Endothelial cell of umbilical vein (primary cell): Measurements from ENCODE around the gene RASGRF1. TPM values are rescaled to one million over a fixed set of nuclear protein-coding genes. Genes with fewer than 3 reads are reported as not detected.

Experiments used
- BruUV-seq: library from RNA; stranded (reverse); fragments of 400-500 nt; replicated peaks from 2 replicates; lab custom pipeline; 2021; lab: Mats Ljungman, UMichigan
- CTCF ChIA-PET: fragments of 300-600, 350-600 bp; sonication (Branson Sonifier 250); formaldehyde crosslinking; loops from one replicate; lab custom pipeline; 2021; ENCODE audit warnings: antibody characterized with exemption, inconsistent platforms; lab: Charles Lee
- POLR2A ChIA-PET: fragments of 300-600, 350-600 bp; sonication (Branson Sonifier 250); formaldehyde crosslinking; loops from one replicate; lab custom pipeline; 2021; ENCODE audit warnings: antibody characterized with exemption, inconsistent platforms; lab: Charles Lee
- DNase-seq: peaks from one replicate; pipeline ENCODE4 v3.0.0-alpha.2; 2011; ENCODE audit warnings: low read depth, low spot score
- FAIRE-seq: peaks from 2 replicates; lab custom pipeline; 2011; peaks lifted over from hg19 to GRCh38; lab: Jason Lieb, UNC
- H2AFZ ChIP-seq: 2 replicates; pipeline ENCODE4 v1.6.0; 2012; ENCODE audit warnings: low read depth, low read length, control low read depth, inconsistent platforms
- H3K27ac ChIP-seq: 2 replicates; pipeline ENCODE4 v1.5.1; 2011; ENCODE audit warnings: low read depth, mild to moderate bottlenecking, control low read depth, low read length, moderate library complexity; ENCODE audit not compliant: insufficient read depth
- H3K27me3 ChIP-seq, 2 experiments: 2 replicates each; pipeline versions ENCODE4 v1.6.0 to v1.6.1; 2011; ENCODE audit warnings: low read length in 2 of 2, mixed read lengths in 1 of 2; ENCODE audit not compliant: control insufficient read depth in 2 of 2, insufficient read depth in 2 of 2
- H3K36me3 ChIP-seq, 2 experiments: 2 replicates in 1 of 2; 3 replicates in 1 of 2; pipeline ENCODE4 v1.5.1; 2011; ENCODE audit warnings: low read length in 2 of 2, mild to moderate bottlenecking in 1 of 2, moderate library complexity in 1 of 2; ENCODE audit not compliant: control insufficient read depth in 2 of 2, insufficient read depth in 2 of 2; ENCODE audit errors: extremely low read depth in 1 of 2
- H3K4me1 ChIP-seq: 3 replicates; pipeline ENCODE4 v1.5.1; 2011; ENCODE audit warnings: mild to moderate bottlenecking, low read length; ENCODE audit not compliant: control insufficient read depth, insufficient read depth; ENCODE audit errors: extremely low read depth
- H3K4me2 ChIP-seq: 2 replicates; pipeline ENCODE4 v1.6.1; 2011; ENCODE audit warnings: low read length, control low read depth, mixed read lengths; ENCODE audit not compliant: insufficient read depth
- H3K4me3 ChIP-seq, 3 experiments: fragments of 200-600 bp in 1 of 3; sonication (generic), shearing (Covaris generic) in 1 of 3; replicated peaks in 1 of 3; 2 replicates each; pipeline ENCODE4 v1.5.1; 2011 to 2016; ENCODE audit warnings: control low read depth in 3 of 3, low read length in 3 of 3, mild to moderate bottlenecking in 2 of 3, inconsistent platforms in 1 of 3, low read depth in 1 of 3, moderate library complexity in 1 of 3; ENCODE audit not compliant: insufficient read depth in 1 of 3
- H3K79me2 ChIP-seq: 2 replicates; pipeline ENCODE4 v1.6.0; 2012; ENCODE audit warnings: low read length, inconsistent platforms; ENCODE audit not compliant: control insufficient read depth, insufficient read depth
- H3K9ac ChIP-seq: replicated peaks from 2 replicates; pipeline ENCODE3; 2011; ENCODE audit warnings: low read length, control low read depth; ENCODE audit not compliant: insufficient read depth; ENCODE audit errors: extremely low read depth
- H3K9me1 ChIP-seq: replicated peaks from 3 replicates; pipeline ENCODE4 v1.6.0; 2011; ENCODE audit warnings: mild to moderate bottlenecking, low read length; ENCODE audit not compliant: control insufficient read depth, insufficient read depth; ENCODE audit errors: extremely low read depth
- H3K9me3 ChIP-seq: replicated peaks from 2 replicates; pipeline ENCODE4 v1.5.1; 2012; ENCODE audit warnings: low read length, inconsistent platforms; ENCODE audit not compliant: control insufficient read depth, insufficient read depth
- H4K20me1 ChIP-seq: replicated peaks from 2 replicates; pipeline ENCODE3; 2011; ENCODE audit warnings: mild to moderate bottlenecking, low read length; ENCODE audit not compliant: control insufficient read depth, insufficient read depth; ENCODE audit errors: extremely low read depth
- EZH2 ChIP-seq: IDR thresholded peaks from 2 replicates; pipeline ENCODE4 v1.6.1; 2012; ENCODE audit warnings: borderline replicate concordance, low read depth, mild to moderate bottlenecking, moderate library complexity, low read length, inconsistent platforms; ENCODE audit not compliant: severe bottlenecking
- FOS ChIP-seq: IDR thresholded peaks from 2 replicates; pipeline ENCODE4 v1.6.1; 2011; ENCODE audit warnings: mild to moderate bottlenecking, low read length, moderate library complexity, borderline replicate concordance; ENCODE audit not compliant: insufficient read depth
- GATA2 ChIP-seq: IDR thresholded peaks from 2 replicates; pipeline ENCODE4 v1.7.0; 2011; ENCODE audit warnings: low read depth, mild to moderate bottlenecking, moderate library complexity, mixed read lengths, low read length; ENCODE audit not compliant: insufficient read length, insufficient read depth
- JUN ChIP-seq: IDR thresholded peaks from 2 replicates; pipeline ENCODE4 v1.6.1; 2011; ENCODE audit warnings: borderline replicate concordance, low read depth; ENCODE audit not compliant: insufficient read length, insufficient read depth
- MYC ChIP-seq: IDR thresholded peaks from one replicate; pipeline ENCODE4 v1.6.1; 2011; ENCODE audit warnings: mild to moderate bottlenecking, low read depth, low read length
- POLR2AphosphoS5 ChIP-seq: IDR thresholded peaks from 2 replicates; pipeline ENCODE4 v1.6.1; 2012; ENCODE audit warnings: low read depth, mild to moderate bottlenecking, control low read depth, low read length, moderate library complexity; ENCODE audit not compliant: insufficient read depth
- dilution Hi-C: fragments of 300-500 bp; cut with MboI; formaldehyde crosslinking; loops from one replicate; pipeline ENCODE4 v1.15.0; 2019; ENCODE audit warnings: low sequenced_read_pairs; ENCODE audit not compliant: extremely low pct_ligation_motif_present
- intact Hi-C: fragments of 100-400 bp; cut with micrococcal nuclease; formaldehyde crosslinking; loops from one replicate; pipeline ENCODE4 v1.10.0; 2022
- polyA plus RNA-seq, 4 experiments: library from polyadenylated mRNA; depleted of rRNA in 3 of 4; stranded (reverse) in 3 of 4; unstranded in 1 of 4; fragments of >200 nt; gene quantifications; 2 replicates each; pipeline versions ENCODE4 v1.2.1 to v1.2.3, GENCODE V29; 2011 to 2012; ENCODE audit warnings: missing spikeins in 1 of 4
- total RNA-seq: library from RNA; stranded (reverse); gene quantifications from 2 replicates; pipeline ENCODE4 v1.2.3, GENCODE V29; 2021
- TF ChIP-seq, protein P1 (sequence below): IDR thresholded peaks from 2 replicates; pipeline ENCODE4 v1.6.1; 2011; ENCODE audit not compliant: insufficient read depth, insufficient read length
- TF ChIP-seq, protein P2 (sequence below), 2 donors: IDR thresholded peaks; 1 replicate in 1 of 2; 2 replicates in 1 of 2; pipeline ENCODE4 v1.5.1; 2011; ENCODE audit warnings: low read length in 2 of 2, mild to moderate bottlenecking in 2 of 2, moderate library complexity in 2 of 2, control low read depth in 1 of 2, inconsistent platforms in 1 of 2, low read depth in 1 of 2; ENCODE audit not compliant: insufficient read depth in 1 of 2; ENCODE audit errors: extremely low read depth in 1 of 2

Gene RASGRF1
- total and polyA plus RNA-seq, 2 donors (not counting 3 experiments of a cell fraction or from before 2014, with no cell fraction given), result 0.04 TPM; not detected in 1

DNA sequence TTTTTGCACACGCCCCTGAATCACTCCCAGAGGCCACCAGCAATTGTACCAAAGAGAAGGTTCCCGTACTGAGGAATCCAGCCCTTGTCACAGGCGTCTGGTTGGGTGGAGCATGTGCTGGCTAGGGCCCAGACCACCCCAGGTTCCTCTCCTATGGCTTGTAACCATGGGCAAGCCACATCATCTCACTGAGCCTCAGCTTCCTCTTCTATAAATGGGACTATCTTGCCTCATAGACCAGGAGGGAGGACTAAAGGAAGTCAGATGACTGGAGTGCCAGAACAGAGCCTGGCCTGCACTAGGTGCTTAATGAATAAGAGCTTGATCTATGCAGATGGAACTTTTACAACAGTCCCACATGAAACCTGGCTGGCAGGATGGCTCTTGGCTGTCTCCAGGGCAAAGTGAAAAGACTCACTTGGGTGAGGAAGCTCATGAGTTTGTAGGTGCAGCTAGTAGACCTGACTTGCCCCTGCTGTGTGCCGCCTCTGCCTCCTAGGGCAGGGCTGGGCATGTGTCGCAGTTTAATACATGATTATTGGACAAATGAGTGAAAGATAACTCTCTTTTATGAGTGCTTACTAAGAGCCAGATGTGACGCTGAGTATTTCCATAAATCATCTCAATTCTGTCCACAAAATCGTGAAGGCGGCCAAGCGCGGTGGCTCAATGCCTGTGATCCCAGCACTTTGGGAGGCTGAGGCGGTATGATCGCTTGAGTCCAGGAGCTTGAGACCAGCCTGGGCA lies 175.1 kb downstream of the RASGRF1 start:
- dilution Hi-C loops, result no loop called here
- no peak for DNase-seq
- Histone ChIP-seq H3K79me2 (peaks cover 7% of the 10 kb centered on the region), H3K4me2 (no peak overlapping the region), H3K27ac (no peak overlapping the region), H2AFZ (no peak overlapping the region), H3K36me3 (peaks cover 24 to 43% of the 10 kb centered on the region in 2 experiments), H3K4me3 (no peak overlapping the region), H3K27me3 (no peaks in the 10 kb centered on the region), H3K9ac (no peak overlapping the region), H3K9me3 (no peaks in the 10 kb centered on the region), H3K9me1 (no peaks in the 10 kb centered on the region), H4K20me1 (no peaks in the 10 kb centered on the region), H3K4me1 (no peaks in the 10 kb centered on the region)
- ChIA-PET POLR2A (interaction anchor here (0.6 kb wide), 1 partner anchor 952 kb away, joined by 3 read pairs; no protein-coding TSS in a partner anchor), CTCF (interaction anchor here (0.6 to 3.3 kb wide), 4 partner anchors 43 to 268 kb away, joined by 3 to 20 read pairs (median 10); no protein-coding TSS in a partner anchor)
- no TSS peak for BruUV-seq
- intact Hi-C loops, result no loop called here
- no peak for FAIRE-seq
- TF ChIP-seq EZH2, result no peak
- no peak for TF ChIP-seq POLR2AphosphoS5
- no peak for TF ChIP-seq FOS
- no peak for TF ChIP-seq GATA2
- TF ChIP-seq, protein P1, sequence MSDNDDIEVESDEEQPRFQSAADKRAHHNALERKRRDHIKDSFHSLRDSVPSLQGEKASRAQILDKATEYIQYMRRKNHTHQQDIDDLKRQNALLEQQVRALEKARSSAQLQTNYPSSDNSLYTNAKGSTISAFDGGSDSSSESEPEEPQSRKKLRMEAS, result no peak
- TF ChIP-seq, protein P2, sequence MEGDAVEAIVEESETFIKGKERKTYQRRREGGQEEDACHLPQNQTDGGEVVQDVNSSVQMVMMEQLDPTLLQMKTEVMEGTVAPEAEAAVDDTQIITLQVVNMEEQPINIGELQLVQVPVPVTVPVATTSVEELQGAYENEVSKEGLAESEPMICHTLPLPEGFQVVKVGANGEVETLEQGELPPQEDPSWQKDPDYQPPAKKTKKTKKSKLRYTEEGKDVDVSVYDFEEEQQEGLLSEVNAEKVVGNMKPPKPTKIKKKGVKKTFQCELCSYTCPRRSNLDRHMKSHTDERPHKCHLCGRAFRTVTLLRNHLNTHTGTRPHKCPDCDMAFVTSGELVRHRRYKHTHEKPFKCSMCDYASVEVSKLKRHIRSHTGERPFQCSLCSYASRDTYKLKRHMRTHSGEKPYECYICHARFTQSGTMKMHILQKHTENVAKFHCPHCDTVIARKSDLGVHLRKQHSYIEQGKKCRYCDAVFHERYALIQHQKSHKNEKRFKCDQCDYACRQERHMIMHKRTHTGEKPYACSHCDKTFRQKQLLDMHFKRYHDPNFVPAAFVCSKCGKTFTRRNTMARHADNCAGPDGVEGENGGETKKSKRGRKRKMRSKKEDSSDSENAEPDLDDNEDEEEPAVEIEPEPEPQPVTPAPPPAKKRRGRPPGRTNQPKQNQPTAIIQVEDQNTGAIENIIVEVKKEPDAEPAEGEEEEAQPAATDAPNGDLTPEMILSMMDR (IDR thresholded peaks at IDR 0.05; ENCODE audit: extremely low read depth in 1 of 2, insufficient read depth in 1 of 2, low read depth in 1 of 2, low read length in 2 of 2), result no peak
- no peak for TF ChIP-seq JUN
- TF ChIP-seq MYC, result no peak
